ENCODE data around the gene PAX1.

GRCh38 chr20:21681922-21682318 is 23.5 kb upstream of the PAX1 start:
- TF ChIP-seq CTCF (IDR thresholded peaks at IDR 0.05 in 4 of 5, conservative IDR thresholded peaks at IDR 0.05 in 1 of 5) (no peak), POLR2A (IDR thresholded peaks at IDR 0.05) (no peak)
